Kidney (tissue), 14 donors: Measurements from ENCODE around the gene MARK1. TPM values are rescaled to one million over a fixed set of nuclear protein-coding genes. Genes with fewer than 3 reads are reported as not detected.

Source experiments
- DNase-seq, 5 donors: peaks; one replicate each; pipeline ENCODE4 v3.0.0-alpha.2; 2013 to 2020
- FAIRE-seq: peaks from 2 replicates; lab custom pipeline; 2012; peaks lifted over from hg19 to GRCh38; lab: Jason Lieb, UNC
- H3K27ac ChIP-seq, 2 donors: one replicate each; pipeline ENCODE4 v1.7.0; 2013; ENCODE audit warnings: low read depth in 2 of 2, low read length in 2 of 2, inconsistent platforms in 1 of 2
- H3K27me3 ChIP-seq: one replicate; pipeline ENCODE4 v1.7.1; 2013; ENCODE audit warnings: low read length, inconsistent platforms; ENCODE audit not compliant: control insufficient read depth, insufficient read depth
- H3K36me3 ChIP-seq, 3 donors: one replicate each; pipeline versions ENCODE4 v1.7.0 to v1.7.1; 2013; ENCODE audit warnings: low read length in 3 of 3, control low read depth in 1 of 3, inconsistent platforms in 1 of 3; ENCODE audit not compliant: insufficient read depth in 3 of 3, control insufficient read depth in 2 of 3
- H3K4me1 ChIP-seq, 3 donors: one replicate each; pipeline versions ENCODE4 v1.7.0 to v1.7.1; 2013; ENCODE audit warnings: low read length in 3 of 3, inconsistent platforms in 1 of 3, low read depth in 1 of 3; ENCODE audit not compliant: control insufficient read depth in 2 of 3, insufficient read depth in 2 of 3
- H3K4me3 ChIP-seq, 3 donors: one replicate each; pipeline versions ENCODE4 v1.7.0 to v1.8.1; 2013; ENCODE audit warnings: low read length in 3 of 3, control low read depth in 1 of 3, inconsistent platforms in 1 of 3
- H3K9ac ChIP-seq, 3 donors: one replicate each; pipeline versions ENCODE4 v1.7.0 to v1.7.1; 2013; ENCODE audit warnings: low read length in 3 of 3, control low read depth in 1 of 3, inconsistent platforms in 1 of 3
- H3K9me3 ChIP-seq, 3 donors: one replicate each; pipeline versions ENCODE4 v1.7.0 to v1.7.1; 2013; ENCODE audit warnings: low read length in 3 of 3, control low read depth in 1 of 3, inconsistent platforms in 1 of 3; ENCODE audit not compliant: control insufficient read depth in 2 of 3, insufficient read depth in 1 of 3
- intact Hi-C: fragments of 100-400 bp; cut with DNase I; formaldehyde crosslinking; loops from one replicate; pipeline ENCODE4 v1.11.1; 2022
- polyA plus RNA-seq: library from polyadenylated mRNA; stranded (reverse); fragments of 350-450 nt; fragmentation: Illumina TruSeq; extraction: RNeasy Lipid Tissue Mini Kit (QIAGEN cat#74804); gene quantifications from one replicate; pipeline ENCODE4 v1.2.3, GENCODE V29; 2014; ENCODE audit warnings: low read depth, low replicate concordance; ENCODE audit not compliant: insufficient read depth
- total RNA-seq: library from RNA; stranded (reverse); fragmentation: NEBNext Ultra II Directional; extraction: Animal tissue kit (Norgen Biotek cat#: 25700); gene quantifications from one replicate; pipeline ENCODE4 v1.2.1, GENCODE V29; 2021
- TF ChIP-seq, protein P1 (sequence below): IDR thresholded peaks from 3 replicates; pipeline ENCODE4 v1.5.1; 2012; ENCODE audit warnings: mild to moderate bottlenecking, moderate library complexity, borderline replicate concordance; ENCODE audit not compliant: insufficient read depth; ENCODE audit errors: extremely low read depth
- donor health status: control.
- donor health status: control.
- donor health status: control.
- donor health status: control.
- donor health status: control.
- donor health status: DM: yes; HTN: yes; CAD: no.
- donor health status: Normal renal cell carcinoma (clear cell type).

Gene MARK1
- total and polyA plus RNA-seq, 2 donors from 2014 or later: 2.6 to 5.3 TPM

DNA sequence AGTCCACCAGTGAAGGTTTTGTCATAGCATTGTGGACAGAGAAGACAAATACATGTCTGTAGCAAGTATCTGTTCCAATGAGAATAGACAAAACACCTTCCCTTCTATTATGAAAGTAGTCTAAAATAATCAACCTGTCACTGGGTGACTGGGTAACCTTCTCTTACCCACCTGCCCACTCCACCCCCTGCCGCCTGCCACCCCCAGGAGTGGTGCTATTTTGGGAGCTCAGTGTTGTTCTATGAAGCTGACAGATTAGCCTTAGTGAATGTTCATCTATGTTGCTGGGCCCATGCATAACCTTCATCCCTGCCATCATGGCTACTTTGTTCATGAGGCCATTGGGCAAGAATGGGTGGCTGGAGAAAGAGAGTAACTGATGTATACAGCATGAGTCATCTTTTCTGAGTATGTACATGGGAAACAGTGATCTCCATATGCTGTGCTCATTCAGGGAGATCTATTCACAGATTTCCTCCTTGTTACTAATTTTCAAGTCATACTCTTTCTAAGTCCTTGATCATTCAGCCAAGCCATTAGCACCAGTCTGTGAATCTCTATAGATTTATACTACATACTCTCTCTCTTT is 24.8 kb downstream of the MARK1 start:
- no peak for FAIRE-seq
- intact Hi-C loops: no loop called here
- Histone ChIP-seq H3K9me3 (no peaks in the 10 kb centered on the region), H3K27ac (no peak overlapping the region), H3K4me3 (no peak overlapping the region), H3K9ac (no peak overlapping the region), H3K4me1 (no peaks in the 10 kb centered on the region), H3K27me3 (no peaks in the 10 kb centered on the region), H3K36me3 (no peaks in the 10 kb centered on the region)
- TF ChIP-seq, protein P1, sequence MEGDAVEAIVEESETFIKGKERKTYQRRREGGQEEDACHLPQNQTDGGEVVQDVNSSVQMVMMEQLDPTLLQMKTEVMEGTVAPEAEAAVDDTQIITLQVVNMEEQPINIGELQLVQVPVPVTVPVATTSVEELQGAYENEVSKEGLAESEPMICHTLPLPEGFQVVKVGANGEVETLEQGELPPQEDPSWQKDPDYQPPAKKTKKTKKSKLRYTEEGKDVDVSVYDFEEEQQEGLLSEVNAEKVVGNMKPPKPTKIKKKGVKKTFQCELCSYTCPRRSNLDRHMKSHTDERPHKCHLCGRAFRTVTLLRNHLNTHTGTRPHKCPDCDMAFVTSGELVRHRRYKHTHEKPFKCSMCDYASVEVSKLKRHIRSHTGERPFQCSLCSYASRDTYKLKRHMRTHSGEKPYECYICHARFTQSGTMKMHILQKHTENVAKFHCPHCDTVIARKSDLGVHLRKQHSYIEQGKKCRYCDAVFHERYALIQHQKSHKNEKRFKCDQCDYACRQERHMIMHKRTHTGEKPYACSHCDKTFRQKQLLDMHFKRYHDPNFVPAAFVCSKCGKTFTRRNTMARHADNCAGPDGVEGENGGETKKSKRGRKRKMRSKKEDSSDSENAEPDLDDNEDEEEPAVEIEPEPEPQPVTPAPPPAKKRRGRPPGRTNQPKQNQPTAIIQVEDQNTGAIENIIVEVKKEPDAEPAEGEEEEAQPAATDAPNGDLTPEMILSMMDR: no peak
- no peak for DNase-seq

DNA sequence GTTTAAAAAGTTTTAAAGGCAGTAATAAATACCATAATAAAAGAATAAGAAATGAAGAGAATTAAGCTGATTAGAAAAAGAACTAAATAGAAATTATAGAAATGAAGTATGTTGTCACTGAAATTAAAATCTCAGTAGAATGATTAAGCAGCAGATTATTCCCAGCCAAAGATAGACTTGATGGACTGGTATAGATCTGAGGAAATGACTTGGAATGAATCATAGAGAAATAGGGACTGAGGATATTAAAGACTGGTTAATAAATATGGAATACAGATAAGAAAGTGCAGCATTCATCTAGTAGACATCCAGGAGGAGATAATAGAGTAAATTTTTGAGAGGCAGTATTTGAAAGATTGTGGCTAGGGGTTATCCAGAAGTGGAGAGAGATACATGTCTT is 28.7 kb downstream of the MARK1 start:
- H3K4me1 ChIP-seq: peaks cover 0 to 3% (median 0%) of the 10 kb centered on the region in 3 donors
- no peaks in the 10 kb centered on the region for H3K9me3 ChIP-seq
- H3K9ac ChIP-seq: no peak overlapping the region
- DNase-seq (no peak), FAIRE-seq (no peak)
- H3K36me3 ChIP-seq: no peaks in the 10 kb centered on the region
- no peaks in the 10 kb centered on the region for H3K27me3 ChIP-seq
- intact Hi-C loops: no loop called here
- H3K4me3 ChIP-seq: no peak overlapping the region
- TF ChIP-seq, protein P1: no peak
- H3K27ac ChIP-seq: no peak overlapping the region

DNA sequence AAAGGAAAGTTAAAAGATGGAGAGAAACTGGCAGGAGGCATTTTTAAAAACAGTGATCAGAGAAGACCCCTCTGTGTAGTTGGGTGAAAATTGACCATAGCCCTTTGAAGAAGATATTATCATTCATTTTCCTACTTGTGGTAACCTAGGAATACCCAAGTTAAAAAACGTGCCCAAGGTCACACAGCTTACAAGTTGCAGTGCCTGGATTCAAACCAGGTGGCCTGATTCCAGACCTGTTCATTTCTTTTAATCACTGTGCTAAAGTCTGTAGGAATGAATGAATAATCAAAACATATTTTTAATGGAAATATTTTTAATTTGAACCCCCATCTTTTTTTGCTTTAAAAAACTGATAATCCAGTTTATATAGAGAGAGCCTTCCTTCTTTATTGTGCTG is 35.6 kb downstream of the MARK1 start:
- Histone ChIP-seq H3K27me3 (no peaks in the 10 kb centered on the region), H3K9me3 (no peaks in the 10 kb centered on the region), H3K27ac (no peak overlapping the region), H3K36me3 (no peaks in the 10 kb centered on the region), H3K9ac (no peak overlapping the region), H3K4me3 (no peak overlapping the region), H3K4me1 (peaks cover 0 to 3% (median 0%) of the 10 kb centered on the region in 3 donors)
- FAIRE-seq (no peak), DNase-seq (no peak)
- intact Hi-C loops: no loop called here
- TF ChIP-seq, protein P1: no peak

DNA sequence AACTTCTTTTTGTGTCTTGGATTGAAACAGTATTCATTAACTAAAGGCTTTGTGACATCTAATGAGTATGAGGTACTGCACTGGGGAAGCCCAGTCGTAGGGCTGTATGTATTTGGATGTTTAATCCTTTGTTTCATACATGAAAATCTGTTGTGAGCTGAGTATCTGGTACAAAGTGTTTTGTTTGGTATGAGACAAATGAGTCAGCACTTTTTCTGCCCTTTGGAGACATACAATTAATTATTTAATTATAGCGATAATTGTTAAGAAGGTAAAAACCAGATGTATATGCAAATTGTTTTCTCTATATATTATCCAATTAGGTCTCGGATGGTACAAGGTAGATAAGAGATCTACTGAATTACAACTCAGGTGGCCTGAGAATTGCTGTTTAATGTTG is 36.3 kb downstream of the MARK1 start:
- H3K4me3 ChIP-seq: no peak overlapping the region
- intact Hi-C loops: no loop called here
- H3K9ac ChIP-seq: no peak overlapping the region

More for the DNA sequence above, 36.3 kb downstream of the MARK1 start:
- Histone ChIP-seq H3K27ac (no peak overlapping the region), H3K9me3 (no peaks in the 10 kb centered on the region), H3K36me3 (no peaks in the 10 kb centered on the region), H3K4me1 (peaks cover 0 to 3% (median 0%) of the 10 kb centered on the region in 3 donors), H3K27me3 (no peaks in the 10 kb centered on the region)
- TF ChIP-seq, protein P1: no peak
- FAIRE-seq: no peak
- no peak for DNase-seq
